GM23248 (cell line): ENCODE results near the gene PRKCE.

Experiments
- EZH2 ChIP-seq: fragments of 200-600 bp; sonication (generic); IDR thresholded peaks from 2 replicates; pipeline ENCODE4 v1.6.1; 2018; ENCODE audit warnings: antibody characterized with exemption, mild to moderate bottlenecking; ENCODE audit not compliant: insufficient read depth, poor library complexity, severe bottlenecking
- EZH2phosphoT487 ChIP-seq: fragments of 200-600 bp; sonication (generic); IDR thresholded peaks from 2 replicates; pipeline ENCODE4 v1.6.1; 2018; ENCODE audit warnings: antibody characterized with exemption, moderate library complexity, mild to moderate bottlenecking, low read depth; ENCODE audit not compliant: insufficient read depth

DNA sequence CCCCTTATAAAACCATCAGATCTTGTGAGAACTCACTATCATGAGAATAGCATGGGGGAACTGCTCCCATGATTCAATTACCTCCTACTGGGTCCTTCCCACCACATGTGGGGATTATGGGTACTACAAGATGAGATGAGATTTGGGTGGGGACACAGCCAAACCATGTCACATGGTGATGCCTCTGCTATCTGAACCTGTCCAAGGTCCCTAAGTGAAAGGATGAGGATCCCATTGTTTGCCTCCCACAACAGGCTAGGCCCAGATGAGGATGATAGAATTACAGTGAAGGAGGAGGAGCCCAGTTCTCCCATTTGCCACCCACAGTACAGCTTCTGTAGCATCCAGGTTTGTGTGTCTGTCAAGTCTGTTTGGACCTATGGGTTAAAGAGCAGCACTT is 65.4 kb downstream of the PRKCE start:
- TF ChIP-seq EZH2 (no peak), EZH2phosphoT487 (no peak)
